H1 (cell line): Measurements from ENCODE around the gene UBASH3B. TPM values are rescaled to one million over a fixed set of nuclear protein-coding genes. Genes with fewer than 3 reads are reported as not detected.

Source experiments
- BACH1 ChIP-seq: IDR thresholded peaks from 2 replicates; pipeline ENCODE4 v1.6.1; 2012; ENCODE audit warnings: low read length, improper control_type of control experiment
- CREB1 ChIP-seq: IDR thresholded peaks from 2 replicates; pipeline ENCODE4 v1.6.1; 2012; ENCODE audit warnings: inconsistent platforms
- HDAC2 ChIP-seq, 2 experiments: fragments of 300-600 bp in 1 of 2; sonication (generic) in 1 of 2; IDR thresholded peaks; 2 replicates each; pipeline ENCODE4 v1.6.1; 2011 to 2012; ENCODE audit warnings: low read depth in 2 of 2, low read length in 2 of 2, mild to moderate bottlenecking in 2 of 2, moderate library complexity in 2 of 2, borderline replicate concordance in 1 of 2, inconsistent platforms in 1 of 2
- JUN ChIP-seq: IDR thresholded peaks from 2 replicates; pipeline ENCODE4 v1.6.1; 2011; ENCODE audit warnings: low read depth, mild to moderate bottlenecking, improper control_type of control experiment, low read length
- NANOG ChIP-seq: IDR thresholded peaks from 2 replicates; pipeline ENCODE4 v1.6.1; 2011; ENCODE audit warnings: low read length, low read depth, mild to moderate bottlenecking, inconsistent platforms; ENCODE audit not compliant: insufficient read depth, poor library complexity, severe bottlenecking
- PHF8 ChIP-seq: fragments of 200-600 bp; sonication (generic); conservative IDR thresholded peaks from 2 replicates; pipeline ENCODE4 v1.7.1; 2012; ENCODE audit warnings: low read depth, mild to moderate bottlenecking, inconsistent platforms, low read length, moderate library complexity
- RNF2 ChIP-seq: fragments of 200-900, 300-1000 bp; sonication (generic); IDR thresholded peaks from 2 replicates; pipeline ENCODE4 v1.7.1; 2016; ENCODE audit warnings: borderline replicate concordance, low read depth, mild to moderate bottlenecking, antibody characterized with exemption, low read length; ENCODE audit not compliant: poor library complexity, severe bottlenecking; ENCODE audit errors: missing control alignments
- SP2 ChIP-seq: IDR thresholded peaks from 2 replicates; pipeline ENCODE4 v1.6.1; 2012; ENCODE audit warnings: mild to moderate bottlenecking, low read length, inconsistent platforms
- SUZ12 ChIP-seq: fragments of 200-600 bp; sonication (generic); IDR thresholded peaks from 2 replicates; pipeline ENCODE4 v1.6.1; 2012; ENCODE audit warnings: mild to moderate bottlenecking, inconsistent platforms, low read length, moderate library complexity, mixed read lengths
- YY1 ChIP-seq: IDR thresholded peaks from 2 replicates; pipeline ENCODE4 v1.6.1; 2011; ENCODE audit warnings: low read depth, mild to moderate bottlenecking, low read length
- polyA plus RNA-seq, 7 experiments: library from polyadenylated mRNA; depleted of rRNA in 3 of 7; stranded (reverse) in 5 of 7; unstranded in 2 of 7; fragments of >200 nt in 5 of 7; fragments of 200-250 nt in 2 of 7; gene quantifications; 1 replicate in 5 of 7; 2 replicates in 1 of 7; 4 replicates in 1 of 7; pipeline versions ENCODE4 v1.2.1 to v1.2.3, GENCODE V29; 2011 to 2013; ENCODE audit warnings: missing spikeins in 2 of 7, mixed read lengths in 2 of 7
- total RNA-seq: library from RNA; stranded (reverse); fragmentation: NEBNext Ultra II Directional; extraction: Animal tissue kit (Norgen Biotek cat#: 25700); gene quantifications from 2 replicates; pipeline ENCODE4 v1.2.1, GENCODE V29; 2021
- TF ChIP-seq, protein P1 (sequence below): fragments of 300-600 bp; sonication (generic); IDR thresholded peaks from 2 replicates; pipeline ENCODE4 v1.7.1; 2012; ENCODE audit warnings: low read length, moderate library complexity, mild to moderate bottlenecking, inconsistent platforms; ENCODE audit not compliant: insufficient replicate concordance

Gene UBASH3B
- total and polyA plus RNA-seq, 2 of the 8 experiments (the other 6 are each of a cell fraction or from before 2014, with no cell fraction given) = 7.5 to 9.5 TPM

- TF ChIP-seq, protein P1, sequence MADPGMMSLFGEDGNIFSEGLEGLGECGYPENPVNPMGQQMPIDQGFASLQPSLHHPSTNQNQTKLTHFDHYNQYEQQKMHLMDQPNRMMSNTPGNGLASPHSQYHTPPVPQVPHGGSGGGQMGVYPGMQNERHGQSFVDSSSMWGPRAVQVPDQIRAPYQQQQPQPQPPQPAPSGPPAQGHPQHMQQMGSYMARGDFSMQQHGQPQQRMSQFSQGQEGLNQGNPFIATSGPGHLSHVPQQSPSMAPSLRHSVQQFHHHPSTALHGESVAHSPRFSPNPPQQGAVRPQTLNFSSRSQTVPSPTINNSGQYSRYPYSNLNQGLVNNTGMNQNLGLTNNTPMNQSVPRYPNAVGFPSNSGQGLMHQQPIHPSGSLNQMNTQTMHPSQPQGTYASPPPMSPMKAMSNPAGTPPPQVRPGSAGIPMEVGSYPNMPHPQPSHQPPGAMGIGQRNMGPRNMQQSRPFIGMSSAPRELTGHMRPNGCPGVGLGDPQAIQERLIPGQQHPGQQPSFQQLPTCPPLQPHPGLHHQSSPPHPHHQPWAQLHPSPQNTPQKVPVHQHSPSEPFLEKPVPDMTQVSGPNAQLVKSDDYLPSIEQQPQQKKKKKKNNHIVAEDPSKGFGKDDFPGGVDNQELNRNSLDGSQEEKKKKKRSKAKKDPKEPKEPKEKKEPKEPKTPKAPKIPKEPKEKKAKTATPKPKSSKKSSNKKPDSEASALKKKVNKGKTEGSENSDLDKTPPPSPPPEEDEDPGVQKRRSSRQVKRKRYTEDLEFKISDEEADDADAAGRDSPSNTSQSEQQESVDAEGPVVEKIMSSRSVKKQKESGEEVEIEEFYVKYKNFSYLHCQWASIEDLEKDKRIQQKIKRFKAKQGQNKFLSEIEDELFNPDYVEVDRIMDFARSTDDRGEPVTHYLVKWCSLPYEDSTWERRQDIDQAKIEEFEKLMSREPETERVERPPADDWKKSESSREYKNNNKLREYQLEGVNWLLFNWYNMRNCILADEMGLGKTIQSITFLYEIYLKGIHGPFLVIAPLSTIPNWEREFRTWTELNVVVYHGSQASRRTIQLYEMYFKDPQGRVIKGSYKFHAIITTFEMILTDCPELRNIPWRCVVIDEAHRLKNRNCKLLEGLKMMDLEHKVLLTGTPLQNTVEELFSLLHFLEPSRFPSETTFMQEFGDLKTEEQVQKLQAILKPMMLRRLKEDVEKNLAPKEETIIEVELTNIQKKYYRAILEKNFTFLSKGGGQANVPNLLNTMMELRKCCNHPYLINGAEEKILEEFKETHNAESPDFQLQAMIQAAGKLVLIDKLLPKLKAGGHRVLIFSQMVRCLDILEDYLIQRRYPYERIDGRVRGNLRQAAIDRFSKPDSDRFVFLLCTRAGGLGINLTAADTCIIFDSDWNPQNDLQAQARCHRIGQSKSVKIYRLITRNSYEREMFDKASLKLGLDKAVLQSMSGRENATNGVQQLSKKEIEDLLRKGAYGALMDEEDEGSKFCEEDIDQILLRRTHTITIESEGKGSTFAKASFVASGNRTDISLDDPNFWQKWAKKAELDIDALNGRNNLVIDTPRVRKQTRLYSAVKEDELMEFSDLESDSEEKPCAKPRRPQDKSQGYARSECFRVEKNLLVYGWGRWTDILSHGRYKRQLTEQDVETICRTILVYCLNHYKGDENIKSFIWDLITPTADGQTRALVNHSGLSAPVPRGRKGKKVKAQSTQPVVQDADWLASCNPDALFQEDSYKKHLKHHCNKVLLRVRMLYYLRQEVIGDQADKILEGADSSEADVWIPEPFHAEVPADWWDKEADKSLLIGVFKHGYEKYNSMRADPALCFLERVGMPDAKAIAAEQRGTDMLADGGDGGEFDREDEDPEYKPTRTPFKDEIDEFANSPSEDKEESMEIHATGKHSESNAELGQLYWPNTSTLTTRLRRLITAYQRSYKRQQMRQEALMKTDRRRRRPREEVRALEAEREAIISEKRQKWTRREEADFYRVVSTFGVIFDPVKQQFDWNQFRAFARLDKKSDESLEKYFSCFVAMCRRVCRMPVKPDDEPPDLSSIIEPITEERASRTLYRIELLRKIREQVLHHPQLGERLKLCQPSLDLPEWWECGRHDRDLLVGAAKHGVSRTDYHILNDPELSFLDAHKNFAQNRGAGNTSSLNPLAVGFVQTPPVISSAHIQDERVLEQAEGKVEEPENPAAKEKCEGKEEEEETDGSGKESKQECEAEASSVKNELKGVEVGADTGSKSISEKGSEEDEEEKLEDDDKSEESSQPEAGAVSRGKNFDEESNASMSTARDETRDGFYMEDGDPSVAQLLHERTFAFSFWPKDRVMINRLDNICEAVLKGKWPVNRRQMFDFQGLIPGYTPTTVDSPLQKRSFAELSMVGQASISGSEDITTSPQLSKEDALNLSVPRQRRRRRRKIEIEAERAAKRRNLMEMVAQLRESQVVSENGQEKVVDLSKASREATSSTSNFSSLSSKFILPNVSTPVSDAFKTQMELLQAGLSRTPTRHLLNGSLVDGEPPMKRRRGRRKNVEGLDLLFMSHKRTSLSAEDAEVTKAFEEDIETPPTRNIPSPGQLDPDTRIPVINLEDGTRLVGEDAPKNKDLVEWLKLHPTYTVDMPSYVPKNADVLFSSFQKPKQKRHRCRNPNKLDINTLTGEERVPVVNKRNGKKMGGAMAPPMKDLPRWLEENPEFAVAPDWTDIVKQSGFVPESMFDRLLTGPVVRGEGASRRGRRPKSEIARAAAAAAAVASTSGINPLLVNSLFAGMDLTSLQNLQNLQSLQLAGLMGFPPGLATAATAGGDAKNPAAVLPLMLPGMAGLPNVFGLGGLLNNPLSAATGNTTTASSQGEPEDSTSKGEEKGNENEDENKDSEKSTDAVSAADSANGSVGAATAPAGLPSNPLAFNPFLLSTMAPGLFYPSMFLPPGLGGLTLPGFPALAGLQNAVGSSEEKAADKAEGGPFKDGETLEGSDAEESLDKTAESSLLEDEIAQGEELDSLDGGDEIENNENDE = no peak
- TF ChIP-seq RNF2 = no peak
- no peak for TF ChIP-seq HDAC2 (IDR thresholded peaks at IDR 0.05; ENCODE audit: borderline replicate concordance in 1 of 2, low read depth in 2 of 2, low read length in 2 of 2)
- TF ChIP-seq BACH1 = no peak
- no peak for TF ChIP-seq JUN
- no peak for TF ChIP-seq SUZ12
- TF ChIP-seq NANOG = no peak
- TF ChIP-seq SP2 = no peak
- no peak for TF ChIP-seq CREB1
- no peak for TF ChIP-seq YY1
- TF ChIP-seq PHF8 = no peak
Observed at GRCh38 chr11:122802876-122803275, 147.4 kb downstream of the UBASH3B start (continued).
